ENCODE results near the gene CPT1B. TPM values are rescaled to one million over a fixed set of nuclear protein-coding genes. Genes with fewer than 3 reads are reported as not detected.
"Not testable (repeated sequence)": the region's sequence is repeated elsewhere in the genome, so short reads cannot be mapped to it uniquely, and the experiment has no call there.

Gene CPT1B
- total RNA-seq, 4 donors from 2014 or later: 5.0 to 19.6 (median 14.6) TPM

DNA sequence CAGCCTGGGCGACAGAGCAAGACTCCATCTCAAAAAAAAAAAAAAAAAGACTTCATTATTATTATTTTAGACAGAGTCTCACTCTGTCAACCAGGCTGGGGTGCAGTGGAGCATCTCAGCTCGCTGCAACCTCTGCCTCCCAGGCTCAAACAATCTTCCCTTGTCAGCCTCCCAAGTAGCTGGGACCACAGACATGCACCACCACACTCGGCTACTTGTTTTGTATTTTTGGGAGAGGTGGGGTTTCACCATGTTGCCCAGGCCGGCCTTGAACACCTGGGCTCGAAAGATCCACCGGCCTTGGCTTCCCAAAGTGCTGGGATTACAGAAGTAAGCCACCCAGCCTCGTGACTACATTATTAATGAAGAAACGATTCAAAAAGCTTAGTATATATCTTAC lies 43.1 kb downstream of the CPT1B start:
- DNase-seq (ENCODE audit: extremely low spot score): no peak
- Histone ChIP-seq H3K9me3 (no peaks in the 10 kb centered on the region), H3K27me3 (peaks cover 6 to 92% (median 39%) of the 10 kb centered on the region in 4 donors), H3K27ac (replicated peaks in 1 of 4) (peak overlapping the region in 1 of 4 donors; percentile 8), H3K36me3 (no peaks in the 10 kb centered on the region), H3K4me1 (peaks cover 35 to 46% (median 41%) of the 10 kb centered on the region in 4 donors), H3K4me3 (no peak overlapping the region)
- intact Hi-C loops (cut with DNase I): no loop called here
- TF ChIP-seq EP300 (IDR thresholded peaks at IDR 0.05): no peak
- TF ChIP-seq POLR2AphosphoS5 (IDR thresholded peaks at IDR 0.05): no peak
- TF ChIP-seq POLR2A (IDR thresholded peaks at IDR 0.05; ENCODE audit: low read depth): no peak
- TF ChIP-seq, protein P1, sequence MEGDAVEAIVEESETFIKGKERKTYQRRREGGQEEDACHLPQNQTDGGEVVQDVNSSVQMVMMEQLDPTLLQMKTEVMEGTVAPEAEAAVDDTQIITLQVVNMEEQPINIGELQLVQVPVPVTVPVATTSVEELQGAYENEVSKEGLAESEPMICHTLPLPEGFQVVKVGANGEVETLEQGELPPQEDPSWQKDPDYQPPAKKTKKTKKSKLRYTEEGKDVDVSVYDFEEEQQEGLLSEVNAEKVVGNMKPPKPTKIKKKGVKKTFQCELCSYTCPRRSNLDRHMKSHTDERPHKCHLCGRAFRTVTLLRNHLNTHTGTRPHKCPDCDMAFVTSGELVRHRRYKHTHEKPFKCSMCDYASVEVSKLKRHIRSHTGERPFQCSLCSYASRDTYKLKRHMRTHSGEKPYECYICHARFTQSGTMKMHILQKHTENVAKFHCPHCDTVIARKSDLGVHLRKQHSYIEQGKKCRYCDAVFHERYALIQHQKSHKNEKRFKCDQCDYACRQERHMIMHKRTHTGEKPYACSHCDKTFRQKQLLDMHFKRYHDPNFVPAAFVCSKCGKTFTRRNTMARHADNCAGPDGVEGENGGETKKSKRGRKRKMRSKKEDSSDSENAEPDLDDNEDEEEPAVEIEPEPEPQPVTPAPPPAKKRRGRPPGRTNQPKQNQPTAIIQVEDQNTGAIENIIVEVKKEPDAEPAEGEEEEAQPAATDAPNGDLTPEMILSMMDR (IDR thresholded peaks at IDR 0.05): no peak
- WGBS: 80% methylated on average over 8 of the region's 8 CpGs

DNA sequence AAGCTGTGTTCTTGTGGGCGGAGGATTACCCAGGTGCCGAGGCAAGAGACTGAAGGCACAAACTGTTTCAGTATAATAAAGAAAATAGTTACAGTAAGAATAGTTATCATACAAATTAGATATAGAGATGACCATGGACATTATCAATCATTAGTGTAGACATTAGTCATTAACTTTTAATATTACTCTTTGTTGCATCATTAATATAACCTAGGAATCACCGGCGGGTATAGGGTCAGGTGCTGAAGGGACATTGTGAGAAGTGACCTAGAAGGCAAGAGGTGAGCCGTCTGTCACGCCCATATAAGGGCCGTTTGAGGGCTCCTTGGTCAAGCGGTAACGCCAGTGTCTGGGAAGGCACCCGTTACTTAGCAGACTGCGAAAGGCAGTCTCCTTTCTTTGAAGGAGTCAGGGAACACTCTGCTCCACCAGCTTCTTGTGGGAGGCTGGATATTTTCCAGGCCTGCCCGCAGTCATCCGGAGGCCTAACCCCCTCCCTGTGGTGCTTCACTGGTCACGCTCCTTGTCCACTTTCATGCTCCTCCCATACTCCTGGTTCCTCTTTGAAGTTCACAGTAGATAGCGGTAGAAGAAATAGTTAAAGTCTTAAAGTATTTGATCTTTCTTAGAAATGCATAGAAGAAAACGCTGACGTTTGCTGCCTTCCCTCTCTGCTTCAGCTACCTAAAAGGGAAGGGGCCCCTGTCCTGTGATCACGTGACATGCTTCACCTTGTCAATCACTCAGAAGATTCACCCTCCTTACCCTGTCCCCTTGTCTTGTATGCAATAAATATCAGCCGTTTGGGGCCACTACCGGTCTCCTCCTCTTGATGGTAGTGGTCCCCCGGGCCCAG lies 44.1 kb downstream of the CPT1B start:
- H3K9me3 ChIP-seq; H3K4me3 ChIP-seq; intact Hi-C loops (cut with DNase I); H3K36me3 ChIP-seq; DNase-seq (ENCODE audit: extremely low spot score): not testable (repeated sequence)
- peak in 1 of 2 donors; percentile 28 for TF ChIP-seq POLR2AphosphoS5 (IDR thresholded peaks at IDR 0.05)
- peak overlapping the region in 3 of 4 donors; percentile 20 to 36 (median 30) for H3K27ac ChIP-seq (replicated peaks in 1 of 4)
- H3K27me3 ChIP-seq: peaks cover 10 to 100% (median 40%) of the 10 kb centered on the region in 4 donors
- H3K4me1 ChIP-seq: peaks cover 31 to 48% (median 45%) of the 10 kb centered on the region in 4 donors
- 56% methylated on average over 21 of the region's 21 CpGs for WGBS

DNA sequence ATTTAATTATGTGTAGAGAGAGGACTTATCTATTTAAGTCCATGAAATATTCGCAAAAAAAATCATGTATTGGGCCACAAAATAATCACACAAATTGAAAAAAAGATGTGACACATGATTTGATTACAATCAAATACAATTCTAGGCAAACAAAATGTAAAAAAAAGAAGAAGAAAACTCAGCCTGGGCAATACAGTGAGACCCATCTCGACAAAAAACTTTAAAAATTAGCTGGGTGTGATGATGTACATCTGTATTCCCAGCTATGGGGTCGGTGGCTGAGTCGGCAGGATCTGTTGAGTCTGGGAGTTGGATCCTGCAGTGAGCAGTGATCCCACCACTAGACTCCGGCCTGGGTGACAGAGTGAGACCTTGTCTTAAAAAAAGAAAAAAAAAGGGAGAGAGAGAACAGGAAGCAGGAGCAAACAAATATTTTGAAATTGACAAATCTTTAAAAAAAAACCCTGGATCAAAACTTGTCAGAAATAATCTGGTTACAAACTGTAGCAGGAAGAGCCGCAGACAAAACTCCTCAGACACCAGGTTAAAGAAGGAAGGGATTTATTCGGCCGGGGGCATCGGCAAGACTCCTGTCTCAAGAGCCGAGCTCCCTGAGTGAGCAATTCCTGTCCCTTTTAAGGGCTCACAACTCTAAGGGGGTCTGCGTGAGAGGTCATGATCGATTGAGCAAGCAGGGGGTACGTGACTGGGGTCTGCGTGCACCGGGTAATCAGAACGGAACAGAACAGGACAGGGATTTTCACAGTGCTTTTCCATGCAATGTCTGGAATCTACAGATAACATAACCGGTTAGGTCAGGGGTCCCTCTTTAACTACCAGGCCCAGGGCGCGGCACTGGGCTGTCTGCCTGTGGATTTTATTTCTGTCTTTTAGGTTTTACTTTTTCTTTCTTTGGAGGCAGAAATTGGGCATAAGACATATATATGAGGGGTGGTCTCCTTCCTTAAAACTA lies 45.1 kb downstream of the CPT1B start:
- peaks cover 24 to 45% (median 44%) of the 10 kb centered on the region in 4 donors for H3K4me1 ChIP-seq
- H3K27ac ChIP-seq (replicated peaks in 1 of 4): peak overlapping the region; percentile 79 to 93 (median 88)
- intact Hi-C loops (cut with DNase I): no loop called here
- H3K36me3 ChIP-seq: no peaks in the 10 kb centered on the region
- peak overlapping the region in 1 of 4 donors; percentile 62 for H3K4me3 ChIP-seq
- no peaks in the 10 kb centered on the region for H3K9me3 ChIP-seq
- no peak for DNase-seq (ENCODE audit: extremely low spot score)
- H3K27me3 ChIP-seq: peaks cover 10 to 91% (median 40%) of the 10 kb centered on the region in 4 donors
- TF ChIP-seq, protein P1 (IDR thresholded peaks at IDR 0.05): no peak
- TF ChIP-seq EP300 (IDR thresholded peaks at IDR 0.05) (no peak), POLR2AphosphoS5 (IDR thresholded peaks at IDR 0.05) (no peak), POLR2A (IDR thresholded peaks at IDR 0.05; ENCODE audit: low read depth) (no peak)
- WGBS: 80% methylated on average over 19 of the region's 19 CpGs

DNA sequence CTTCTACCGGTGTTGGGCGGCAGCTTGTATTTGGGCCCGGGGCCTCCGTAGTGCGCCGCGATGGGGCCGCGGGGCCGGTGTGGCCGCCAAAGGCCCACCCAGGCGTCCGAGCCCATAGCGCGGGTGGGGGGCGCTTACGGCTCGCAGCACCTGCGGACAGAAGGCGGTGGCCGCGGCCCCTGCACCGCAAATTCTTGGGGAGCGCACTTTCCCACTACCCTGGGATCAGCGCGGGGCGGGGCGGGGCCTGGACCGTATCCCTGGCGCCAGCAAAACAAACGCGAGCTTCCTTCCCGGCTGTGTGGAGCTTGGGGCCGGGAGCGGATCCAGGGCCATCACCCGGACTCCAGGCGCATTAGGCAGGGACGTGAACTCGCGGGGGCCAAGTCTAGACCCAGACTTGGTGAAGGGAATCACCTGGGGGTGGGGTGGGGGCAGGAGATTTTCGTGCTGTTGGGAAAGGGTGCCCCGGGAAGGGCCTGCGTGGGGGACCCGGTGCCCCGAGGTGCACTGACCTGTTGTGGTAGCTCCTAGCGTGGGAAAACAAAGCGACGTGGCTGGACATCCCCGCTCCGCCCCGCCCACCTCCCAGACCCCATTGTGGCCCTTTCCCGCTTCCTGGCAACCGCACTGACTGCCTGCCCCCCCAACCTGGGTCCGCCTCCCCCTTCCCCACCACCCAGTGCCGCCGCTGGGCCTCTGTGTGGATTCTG lies 46.1 kb downstream of the CPT1B start:
- Histone ChIP-seq H3K4me1 (peaks cover 27 to 53% (median 48%) of the 10 kb centered on the region in 4 donors), H3K27me3 (peaks cover 10 to 81% (median 39%) of the 10 kb centered on the region in 4 donors), H3K36me3 (no peaks in the 10 kb centered on the region), H3K4me3 (peak overlapping the region; percentile 62 to 72 (median 63)), H3K27ac (replicated peaks in 1 of 4) (peak overlapping the region; percentile 79 to 93 (median 88)), H3K9me3 (no peaks in the 10 kb centered on the region)
- intact Hi-C loops (cut with DNase I): no loop called here
- WGBS: 4% methylated on average over 25 of the region's 56 CpGs
- TF ChIP-seq POLR2A (IDR thresholded peaks at IDR 0.05; ENCODE audit: low read depth) (peak; percentile 27), EP300 (IDR thresholded peaks at IDR 0.05) (no peak), POLR2AphosphoS5 (IDR thresholded peaks at IDR 0.05) (peak; percentile 52 to 58)
- TF ChIP-seq, protein P1 (IDR thresholded peaks at IDR 0.05): no peak
- DNase-seq (ENCODE audit: extremely low spot score): no peak

Measured in esophagus muscularis mucosa (tissue), 4 donors.